Loucy (cell line): ENCODE measurements around the gene RUFY2.

ENCODE experiments used
- H2AFZ ChIP-seq: fragments of 200-600 bp; sonication (generic); 2 replicates; pipeline ENCODE4 v1.6.0; 2016; ENCODE audit warnings: antibody characterized with exemption, mild to moderate bottlenecking, low read length, moderate library complexity
- H3F3A ChIP-seq: fragments of 200-600 bp; 2 replicates; pipeline ENCODE4 v1.6.0; 2016; ENCODE audit warnings: antibody characterized with exemption, low read depth, mild to moderate bottlenecking
- H3K27me3 ChIP-seq: fragments of 200-600 bp; sonication (generic); 2 replicates; pipeline ENCODE4 v1.6.1; 2014; ENCODE audit warnings: low read length, mild to moderate bottlenecking; ENCODE audit not compliant: insufficient read depth, poor library complexity, severe bottlenecking
- H3K36me3 ChIP-seq: fragments of 200-600 bp; sonication (generic); 2 replicates; pipeline ENCODE4 v1.6.1; 2016; ENCODE audit warnings: low read length; ENCODE audit not compliant: insufficient read depth
- H3K4me1 ChIP-seq: fragments of 200-600 bp; sonication (generic); 2 replicates; pipeline ENCODE4 v1.5.1; 2014; ENCODE audit warnings: low read length, mild to moderate bottlenecking; ENCODE audit not compliant: insufficient read depth, poor library complexity, severe bottlenecking
- H3K4me2 ChIP-seq: fragments of 200-600 bp; sonication (generic); 2 replicates; pipeline ENCODE4 v1.6.0; 2014; ENCODE audit warnings: antibody characterized with exemption, low read length, low read depth, mild to moderate bottlenecking; ENCODE audit not compliant: poor library complexity, severe bottlenecking
- H3K4me3 ChIP-seq: fragments of 200-600 bp; sonication (generic); 2 replicates; pipeline ENCODE4 v1.5.1; 2014; ENCODE audit warnings: low read length, mild to moderate bottlenecking, mixed read lengths; ENCODE audit not compliant: poor library complexity, severe bottlenecking
- H3K79me2 ChIP-seq: fragments of 200-600 bp; sonication (generic); 2 replicates; pipeline ENCODE4 v1.6.1; 2014; ENCODE audit warnings: low read length; ENCODE audit not compliant: insufficient read depth
- H3K9ac ChIP-seq: fragments of 200-600 bp; sonication (generic); 2 replicates; pipeline ENCODE4 v1.6.0; 2014; ENCODE audit warnings: mild to moderate bottlenecking, low read depth, low read length, moderate library complexity; ENCODE audit not compliant: poor library complexity, severe bottlenecking
- H3K9me2 ChIP-seq: fragments of 200-600 bp; sonication (generic); replicated peaks from 2 replicates; pipeline ENCODE4 v1.6.1; 2016; ENCODE audit warnings: low read depth, low read length, mixed read lengths
- H3K9me3 ChIP-seq: fragments of 200-600 bp; sonication (generic); 2 replicates; pipeline ENCODE4 v1.6.1; 2014; ENCODE audit warnings: mild to moderate bottlenecking, antibody characterized with exemption, low read length, low read depth; ENCODE audit not compliant: insufficient read depth
- H4K20me1 ChIP-seq: fragments of 200-600 bp; sonication (generic); 2 replicates; pipeline ENCODE4 v1.6.0; 2014; ENCODE audit warnings: antibody characterized with exemption, low read length, mild to moderate bottlenecking; ENCODE audit not compliant: insufficient read depth, poor library complexity, severe bottlenecking
- EZH2phosphoT487 ChIP-seq: fragments of 200-600 bp; IDR thresholded peaks from 2 replicates; pipeline ENCODE4 v1.6.1; 2018; ENCODE audit warnings: antibody characterized with exemption, mild to moderate bottlenecking, moderate library complexity, borderline replicate concordance
- TF ChIP-seq, protein P1 (sequence below): fragments of 200-600 bp; sonication (generic); conservative IDR thresholded peaks from 2 replicates; pipeline ENCODE4 v1.5.1; 2014; ENCODE audit warnings: mild to moderate bottlenecking, antibody characterized with exemption, low read length

RUFY2 gene

DNA sequence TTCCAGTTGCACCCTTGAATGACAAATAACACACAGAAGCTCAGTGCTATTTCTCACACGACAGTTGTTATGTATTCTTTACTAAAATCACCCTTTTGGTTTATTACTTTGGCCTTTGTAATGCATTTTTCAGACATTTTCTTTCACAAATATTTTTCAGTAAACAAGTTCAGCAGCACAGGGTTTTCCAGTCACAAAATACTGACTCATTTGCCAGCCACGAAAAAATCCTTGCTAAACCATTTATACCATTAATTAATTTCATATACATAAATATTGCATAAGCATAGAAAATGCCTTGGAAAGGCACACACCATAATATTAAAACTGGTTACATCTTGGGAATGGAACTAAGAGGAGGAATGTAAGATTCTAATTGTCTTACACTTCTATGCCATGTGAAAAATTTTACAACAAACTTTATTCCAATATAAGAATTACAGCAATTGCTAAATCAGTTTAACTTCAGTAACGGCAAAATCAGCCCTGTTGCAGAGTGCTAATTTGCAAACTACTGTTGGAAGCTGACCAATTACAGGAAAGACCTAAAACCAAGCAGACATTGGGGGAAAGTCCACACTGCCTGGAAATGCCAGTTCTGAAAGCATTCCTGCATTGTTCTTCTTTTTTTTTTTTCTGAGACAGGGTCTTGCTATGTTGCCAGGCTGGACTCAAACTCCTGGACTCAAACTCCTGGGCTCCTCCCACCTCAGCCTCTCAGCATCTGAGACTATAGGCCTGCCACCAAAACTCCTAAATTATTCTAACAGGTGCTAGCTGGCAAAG lies 42.8 kb downstream of the RUFY2 start:
- Histone ChIP-seq H3K9ac (no peak overlapping the region), H3K79me2 (no peaks in the 10 kb centered on the region), H3K4me2 (no peak overlapping the region), H3K9me3 (no peaks in the 10 kb centered on the region), H3K4me1 (no peaks in the 10 kb centered on the region), H4K20me1 (no peaks in the 10 kb centered on the region), H3F3A (no peaks in the 10 kb centered on the region), H3K4me3 (no peak overlapping the region), H3K36me3 (peaks cover 9% of the 10 kb centered on the region; the same call in 1 of the 2 replicates), H3K27me3 (no peaks in the 10 kb centered on the region), H3K9me2 (no peaks in the 10 kb centered on the region), H2AFZ (no peak overlapping the region)
- TF ChIP-seq, protein P1, sequence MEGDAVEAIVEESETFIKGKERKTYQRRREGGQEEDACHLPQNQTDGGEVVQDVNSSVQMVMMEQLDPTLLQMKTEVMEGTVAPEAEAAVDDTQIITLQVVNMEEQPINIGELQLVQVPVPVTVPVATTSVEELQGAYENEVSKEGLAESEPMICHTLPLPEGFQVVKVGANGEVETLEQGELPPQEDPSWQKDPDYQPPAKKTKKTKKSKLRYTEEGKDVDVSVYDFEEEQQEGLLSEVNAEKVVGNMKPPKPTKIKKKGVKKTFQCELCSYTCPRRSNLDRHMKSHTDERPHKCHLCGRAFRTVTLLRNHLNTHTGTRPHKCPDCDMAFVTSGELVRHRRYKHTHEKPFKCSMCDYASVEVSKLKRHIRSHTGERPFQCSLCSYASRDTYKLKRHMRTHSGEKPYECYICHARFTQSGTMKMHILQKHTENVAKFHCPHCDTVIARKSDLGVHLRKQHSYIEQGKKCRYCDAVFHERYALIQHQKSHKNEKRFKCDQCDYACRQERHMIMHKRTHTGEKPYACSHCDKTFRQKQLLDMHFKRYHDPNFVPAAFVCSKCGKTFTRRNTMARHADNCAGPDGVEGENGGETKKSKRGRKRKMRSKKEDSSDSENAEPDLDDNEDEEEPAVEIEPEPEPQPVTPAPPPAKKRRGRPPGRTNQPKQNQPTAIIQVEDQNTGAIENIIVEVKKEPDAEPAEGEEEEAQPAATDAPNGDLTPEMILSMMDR, result no peak
- TF ChIP-seq EZH2phosphoT487, result no peak

- H3K4me3 ChIP-seq, result no peak overlapping the region
- H3K36me3 ChIP-seq, result peaks cover 9% of the 10 kb centered on the region; the same call in 1 of the 2 replicates
- H3K4me1 ChIP-seq, result no peaks in the 10 kb centered on the region
- no peak for TF ChIP-seq EZH2phosphoT487
- TF ChIP-seq, protein P1, result no peak
- no peaks in the 10 kb centered on the region for H3K79me2 ChIP-seq
- H3K9me2 ChIP-seq, result no peaks in the 10 kb centered on the region
- no peaks in the 10 kb centered on the region for H3K27me3 ChIP-seq
- no peak overlapping the region for H3K9ac ChIP-seq
- H2AFZ ChIP-seq, result no peak overlapping the region
- no peaks in the 10 kb centered on the region for H4K20me1 ChIP-seq
- no peak overlapping the region for H3K4me2 ChIP-seq
- no peaks in the 10 kb centered on the region for H3K9me3 ChIP-seq
- no peaks in the 10 kb centered on the region for H3F3A ChIP-seq
Observed at GRCh38 chr10:68362590-68362989, 44.5 kb downstream of the RUFY2 start.

- Histone ChIP-seq H3K4me1 (no peaks in the 10 kb centered on the region), H3K9me2 (no peaks in the 10 kb centered on the region), H3K9me3 (no peaks in the 10 kb centered on the region), H3K9ac (no peak overlapping the region), H3F3A (no peaks in the 10 kb centered on the region), H3K27me3 (no peaks in the 10 kb centered on the region), H3K36me3 (peaks cover 9% of the 10 kb centered on the region; the same call in 1 of the 2 replicates), H3K4me2 (no peak overlapping the region), H2AFZ (no peak overlapping the region), H3K79me2 (no peaks in the 10 kb centered on the region), H4K20me1 (no peaks in the 10 kb centered on the region), H3K4me3 (no peak overlapping the region)
- TF ChIP-seq EZH2phosphoT487, result no peak
- TF ChIP-seq, protein P1, result no peak
Observed at GRCh38 chr10:68359189-68359588, 47.9 kb downstream of the RUFY2 start.
